Natural killer cell (primary cell): ENCODE data around the gene PNMA8C. TPM values are rescaled to one million over a fixed set of nuclear protein-coding genes. Genes with fewer than 3 reads are reported as not detected.
A peak's percentile ranks its signal among the peaks of the same experiment; 100 is the strongest.

Source experiments
- ATAC-seq, 3 donors: fragments of 150-1000 bp in 2 of 3; fragments of 200-7000 bp in 1 of 3; cut with Tn5 transposase; 1 replicate in 1 of 3; 2 replicates in 2 of 3; pipeline ENCODE4 v1.10.0; 2021; ENCODE audit warnings: mild to moderate bottlenecking in 2 of 3, moderate library complexity in 2 of 3
- DNase-seq, 2 donors: peaks; one replicate each; pipeline versions ENCODE4 v3.0.0 to v3.0.0-alpha.2; 2013 to 2021; ENCODE audit warnings: mixed read lengths in 1 of 2
- H3K27ac ChIP-seq: one replicate; pipeline ENCODE4 v1.5.1; 2013; ENCODE audit warnings: mild to moderate bottlenecking, low read length
- H3K27me3 ChIP-seq: one replicate; pipeline ENCODE4 v1.6.1; 2013; ENCODE audit warnings: low read length; ENCODE audit not compliant: control insufficient read depth, insufficient read depth
- H3K36me3 ChIP-seq: one replicate; pipeline ENCODE4 v1.6.1; 2013; ENCODE audit warnings: low read length; ENCODE audit not compliant: control insufficient read depth, insufficient read depth
- H3K4me1 ChIP-seq: one replicate; pipeline ENCODE4 v1.6.1; 2013; ENCODE audit warnings: low read length; ENCODE audit not compliant: control insufficient read depth, insufficient read depth
- H3K4me3 ChIP-seq: one replicate; pipeline ENCODE4 v1.5.1; 2013; ENCODE audit warnings: low read length
- H3K9me3 ChIP-seq: one replicate; pipeline ENCODE4 v1.6.1; 2013; ENCODE audit warnings: low read length; ENCODE audit not compliant: control insufficient read depth, insufficient read depth
- H3K27ac Mint-ChIP-seq, 2 donors: one replicate each; pipeline ENCODE4 v1.8.0; 2022; ENCODE audit warnings: mild to moderate bottlenecking in 2 of 2, mixed read lengths in 2 of 2, moderate library complexity in 1 of 2
- H3K27me3 Mint-ChIP-seq, 2 donors: one replicate each; pipeline ENCODE4 v1.8.0; 2022; ENCODE audit warnings: low read depth in 2 of 2, mixed read lengths in 2 of 2
- H3K36me3 Mint-ChIP-seq: one replicate; pipeline ENCODE4 v1.8.0; 2022; ENCODE audit warnings: mixed read lengths
- H3K4me1 Mint-ChIP-seq, 2 donors: one replicate each; pipeline ENCODE4 v1.8.0; 2022; ENCODE audit warnings: mixed read lengths in 2 of 2
- H3K4me3 Mint-ChIP-seq: one replicate; pipeline ENCODE4 v1.8.0; 2022; ENCODE audit warnings: mild to moderate bottlenecking, moderate library complexity, mixed read lengths
- H3K9me3 Mint-ChIP-seq, 2 donors: one replicate each; pipeline ENCODE4 v1.8.0; 2022; ENCODE audit warnings: mixed read lengths in 2 of 2
- CTCF ChIP-seq: fragments of 200-600 bp; IDR thresholded peaks from one replicate; pipeline ENCODE4 v1.8.0; 2022; ENCODE audit warnings: antibody characterized with exemption
- WGBS: methylation state at CpG from one replicate; pipeline ENCODE4 v1.1.7; 2013; ENCODE audit warnings: missing lambda C conversion rate; ENCODE audit not compliant: insufficient coverage; 5-methylcytosine and 5-hydroxymethylcytosine counted together
- intact Hi-C: fragments of 100-400 bp; cut with micrococcal nuclease; formaldehyde crosslinking; loops from one replicate; pipeline ENCODE4 v1.14.2; 2022
- total RNA-seq, 4 donors: library from RNA; stranded (reverse); fragments of 120-200 nt in 1 of 4; gene quantifications; one replicate each; pipeline versions ENCODE4 v1.2.3 to v1.2.4, GENCODE V29; 2013 to 2022

Gene PNMA8C
- total RNA-seq, 3 donors from 2014 or later (not counting 1 experiment from before 2014, with no cell fraction given): 0.55 to 1.2 (median 0.87) TPM

DNA sequence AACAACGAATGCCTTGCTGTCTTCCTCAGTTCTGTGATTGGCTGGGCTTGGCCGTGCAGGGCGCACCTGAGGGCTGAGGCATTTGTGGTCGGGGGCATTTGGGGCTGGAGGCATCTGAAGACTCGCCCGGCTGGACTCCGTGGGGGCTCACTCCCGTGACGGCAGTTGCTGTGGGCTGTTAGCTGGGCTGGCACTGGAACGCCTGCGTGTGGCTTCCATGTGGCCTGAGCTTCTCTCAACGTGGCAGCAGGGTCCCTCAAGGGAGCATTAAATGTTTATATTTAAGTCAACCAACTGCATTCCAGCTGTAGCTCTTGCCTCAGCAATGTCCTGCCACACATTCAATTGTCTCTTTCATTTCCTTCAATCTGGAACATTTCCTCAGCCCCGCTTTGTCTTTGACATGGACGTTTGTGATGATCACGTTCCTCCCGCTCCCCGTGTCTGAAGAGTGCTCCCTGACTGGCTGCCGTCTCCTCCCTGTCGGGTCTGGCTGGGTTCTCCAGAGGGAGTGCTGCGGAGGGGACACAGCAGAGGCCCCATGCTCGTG, 36.4 kb downstream of the PNMA8C start:
- WGBS: 68% methylated on average over 21 of the region's 21 CpGs
- ATAC-seq: no peak
- Mint-ChIP-seq H3K27ac (peak overlapping the region; percentile 6 to 34), H3K36me3 (no peaks in the 10 kb centered on the region), H3K27me3 (no peaks in the 10 kb centered on the region), H3K9me3 (no peaks in the 10 kb centered on the region), H3K4me3 (no peak overlapping the region), H3K4me1 (peaks cover 5 to 6% of the 10 kb centered on the region in 2 donors)
- no peaks in the 10 kb centered on the region for H3K9me3 ChIP-seq
- intact Hi-C loops: no loop called here
- no peak overlapping the region for H3K27ac ChIP-seq
- peaks cover 4% of the 10 kb centered on the region for H3K4me1 ChIP-seq
- no peak overlapping the region for H3K4me3 ChIP-seq
- H3K27me3 ChIP-seq: no peaks in the 10 kb centered on the region
- DNase-seq: no peak
- TF ChIP-seq CTCF: no peak
- H3K36me3 ChIP-seq: peaks cover 50% of the 10 kb centered on the region

DNA sequence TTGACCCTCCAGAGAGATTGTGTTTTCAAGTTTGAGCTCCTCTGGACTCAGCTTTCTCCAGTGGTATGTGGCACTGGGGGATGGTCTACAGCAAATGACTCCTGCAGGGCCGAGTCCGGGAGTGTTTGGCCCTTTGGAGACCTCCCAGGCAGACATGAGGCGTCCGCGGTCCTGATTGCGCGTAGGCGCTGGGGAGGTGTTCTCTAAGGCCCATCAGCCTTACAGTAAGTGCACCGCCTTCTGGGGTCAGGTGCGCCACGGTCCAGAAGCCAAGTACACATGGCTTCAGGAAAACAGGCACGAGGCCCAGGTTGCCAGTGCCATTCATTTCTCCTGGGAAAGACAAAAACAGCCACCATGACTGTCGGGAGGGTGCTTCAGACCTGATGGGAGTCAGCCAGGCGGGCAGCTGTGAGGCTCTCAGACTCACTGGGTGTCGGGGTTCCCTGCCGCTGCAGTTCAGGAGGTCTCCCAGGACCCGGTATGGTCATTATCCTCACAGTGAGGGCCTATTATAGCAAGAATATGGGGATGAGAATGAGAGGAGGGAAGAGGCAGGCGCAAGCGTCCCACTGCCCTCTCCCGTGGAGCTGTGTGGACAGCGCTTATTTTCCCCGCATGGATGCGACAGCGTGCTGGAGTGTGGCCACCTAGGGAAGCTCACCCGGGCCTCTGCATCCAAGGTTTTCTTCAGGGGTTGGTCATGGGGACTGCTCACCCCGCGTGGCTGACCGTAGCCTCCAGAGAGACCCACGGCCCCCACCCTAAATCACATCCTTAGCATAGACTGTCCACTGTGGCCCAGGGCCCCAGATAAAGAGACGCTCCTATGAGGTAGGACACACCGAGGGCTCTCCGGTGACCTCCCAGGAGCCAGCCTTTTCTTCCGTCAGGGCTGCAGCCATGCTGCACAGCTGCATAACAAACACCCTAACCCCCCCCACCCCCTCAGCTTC, 37.2 kb downstream of the PNMA8C start:
- H3K9me3 ChIP-seq: no peaks in the 10 kb centered on the region
- 96% methylated on average over 33 of the region's 33 CpGs for WGBS
- ATAC-seq: no peak
- H3K36me3 ChIP-seq: peaks cover 57% of the 10 kb centered on the region
- peaks cover 5 to 6% of the 10 kb centered on the region in 2 donors for H3K4me1 Mint-ChIP-seq
- H3K4me3 ChIP-seq: no peak overlapping the region
- peaks cover 4% of the 10 kb centered on the region for H3K4me1 ChIP-seq
- no peaks in the 10 kb centered on the region for H3K27me3 Mint-ChIP-seq
- H3K27ac ChIP-seq: no peak overlapping the region
- no peak overlapping the region for H3K4me3 Mint-ChIP-seq
- no peak overlapping the region for H3K27ac Mint-ChIP-seq
- H3K36me3 Mint-ChIP-seq: no peaks in the 10 kb centered on the region
- no peaks in the 10 kb centered on the region for H3K27me3 ChIP-seq
- no peak for DNase-seq
- TF ChIP-seq CTCF: no peak
- H3K9me3 Mint-ChIP-seq: no peaks in the 10 kb centered on the region
- intact Hi-C loops: no loop called here

DNA sequence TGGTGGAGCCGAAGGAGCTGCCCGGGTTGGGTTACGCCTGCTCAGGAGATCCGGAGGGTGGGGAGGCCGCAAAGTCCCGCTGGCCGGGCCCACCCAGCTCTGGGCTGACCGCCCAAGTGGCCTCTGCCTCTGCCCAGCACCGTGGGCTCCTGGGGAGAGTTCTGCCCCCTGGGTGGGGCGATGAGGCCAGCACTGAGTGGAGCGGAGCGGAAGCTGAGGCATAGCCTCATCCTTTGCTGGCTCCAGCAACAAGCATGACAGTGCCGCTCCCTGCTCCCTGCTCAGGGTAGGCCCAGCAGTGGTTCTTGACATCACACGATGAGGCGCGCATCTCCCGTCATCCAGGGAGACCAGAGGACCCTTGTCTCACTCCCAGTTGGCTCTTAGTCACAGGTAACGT, 37.9 kb downstream of the PNMA8C start:
- H3K4me1 ChIP-seq: peaks cover 4% of the 10 kb centered on the region
- H3K4me3 ChIP-seq: no peak overlapping the region
- Mint-ChIP-seq H3K9me3 (no peaks in the 10 kb centered on the region), H3K36me3 (no peaks in the 10 kb centered on the region), H3K4me1 (peaks cover 6 to 8% of the 10 kb centered on the region in 2 donors), H3K27me3 (no peaks in the 10 kb centered on the region), H3K4me3 (no peak overlapping the region), H3K27ac (no peak overlapping the region)
- ATAC-seq (no peak), DNase-seq (no peak)
- no peaks in the 10 kb centered on the region for H3K9me3 ChIP-seq
- WGBS: 97% methylated on average over 18 of the region's 18 CpGs
- intact Hi-C loops: no loop called here
- H3K27ac ChIP-seq: no peak overlapping the region
- H3K36me3 ChIP-seq: peaks cover 63% of the 10 kb centered on the region
- TF ChIP-seq CTCF: no peak
- no peaks in the 10 kb centered on the region for H3K27me3 ChIP-seq
